Effector memory CD8-positive, alpha-beta T cell (primary cell): Measurements from ENCODE around the gene GSG1.

Experiments used
- ATAC-seq: fragments of 150-1000 bp; cut with Tn5 transposase; replicated peaks from 2 replicates; pipeline ENCODE4 v1.10.0; 2021; ENCODE audit warnings: mild to moderate bottlenecking, moderate library complexity
- DNase-seq, 3 experiments: peaks; one replicate each; pipeline ENCODE4 v3.0.0; 2021
- H3K27ac Mint-ChIP-seq, 2 donors: one replicate each; pipeline ENCODE4 v1.8.0; 2022; ENCODE audit warnings: mild to moderate bottlenecking in 2 of 2, mixed read lengths in 2 of 2, moderate library complexity in 2 of 2
- H3K27me3 Mint-ChIP-seq, 2 donors: one replicate each; pipeline ENCODE4 v1.8.0; 2022; ENCODE audit warnings: mixed read lengths in 2 of 2
- H3K36me3 Mint-ChIP-seq: one replicate; pipeline ENCODE4 v1.8.0; 2022; ENCODE audit warnings: mild to moderate bottlenecking, moderate library complexity, mixed read lengths; ENCODE audit not compliant: insufficient read depth
- H3K4me1 Mint-ChIP-seq, 2 donors: one replicate each; pipeline ENCODE4 v1.8.0; 2022; ENCODE audit warnings: low read depth in 2 of 2, mixed read lengths in 2 of 2
- H3K4me3 Mint-ChIP-seq, 2 donors: one replicate each; pipeline ENCODE4 v1.8.0; 2022; ENCODE audit warnings: mild to moderate bottlenecking in 2 of 2, mixed read lengths in 2 of 2, moderate library complexity in 2 of 2
- H3K9me3 Mint-ChIP-seq, 2 donors: one replicate each; pipeline ENCODE4 v1.8.0; 2022; ENCODE audit warnings: mixed read lengths in 2 of 2

GSG1 gene

GRCh38 chr12:13106666-13107065 lies 3.2 kb upstream of the GSG1 start:
- Mint-ChIP-seq H3K4me3 (no peak overlapping the region), H3K27me3 (peaks cover 18 to 20% of the 10 kb centered on the region in 2 donors), H3K9me3 (no peaks in the 10 kb centered on the region), H3K4me1 (peaks cover 0 to 7% of the 10 kb centered on the region in 2 donors), H3K27ac (no peak overlapping the region), H3K36me3 (peaks cover 9% of the 10 kb centered on the region)
- ATAC-seq (no peak), DNase-seq (no peak)

DNA sequence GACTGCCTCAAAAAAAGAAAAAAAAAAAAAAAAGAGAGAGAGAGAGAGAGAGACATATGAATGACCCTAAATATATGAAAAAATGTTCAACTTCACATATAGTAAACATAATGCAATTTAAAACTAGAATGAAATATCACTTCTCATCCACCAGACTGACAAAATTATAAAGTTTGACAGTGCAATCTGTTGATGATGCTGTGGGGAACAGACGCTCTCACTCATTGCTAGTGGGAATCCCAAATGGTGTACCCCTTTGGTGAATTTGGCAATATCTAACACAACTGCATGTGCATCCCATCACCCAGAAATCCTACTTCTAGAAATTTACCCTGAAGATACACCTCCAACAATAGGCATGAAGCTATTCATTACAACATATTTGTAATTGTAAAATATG lies 2.3 kb upstream of the GSG1 start:
- Mint-ChIP-seq H3K9me3 (no peaks in the 10 kb centered on the region), H3K36me3 (peaks cover 18% of the 10 kb centered on the region), H3K4me1 (peaks cover 2 to 9% of the 10 kb centered on the region in 2 donors), H3K27me3 (peaks cover 9 to 17% of the 10 kb centered on the region in 2 donors), H3K27ac (no peak overlapping the region), H3K4me3 (no peak overlapping the region)
- DNase-seq (no peak), ATAC-seq (no peak)

- Mint-ChIP-seq H3K4me1 (peaks cover 8 to 13% of the 10 kb centered on the region in 2 donors), H3K36me3 (peaks cover 19% of the 10 kb centered on the region), H3K27me3 (peaks cover 5 to 13% of the 10 kb centered on the region in 2 donors), H3K9me3 (no peaks in the 10 kb centered on the region), H3K4me3 (no peak overlapping the region), H3K27ac (no peak overlapping the region)
- DNase-seq (no peak), ATAC-seq (no peak)
Observed at GRCh38 chr12:13104409-13104808, 942 bp upstream of the GSG1 start.

DNA sequence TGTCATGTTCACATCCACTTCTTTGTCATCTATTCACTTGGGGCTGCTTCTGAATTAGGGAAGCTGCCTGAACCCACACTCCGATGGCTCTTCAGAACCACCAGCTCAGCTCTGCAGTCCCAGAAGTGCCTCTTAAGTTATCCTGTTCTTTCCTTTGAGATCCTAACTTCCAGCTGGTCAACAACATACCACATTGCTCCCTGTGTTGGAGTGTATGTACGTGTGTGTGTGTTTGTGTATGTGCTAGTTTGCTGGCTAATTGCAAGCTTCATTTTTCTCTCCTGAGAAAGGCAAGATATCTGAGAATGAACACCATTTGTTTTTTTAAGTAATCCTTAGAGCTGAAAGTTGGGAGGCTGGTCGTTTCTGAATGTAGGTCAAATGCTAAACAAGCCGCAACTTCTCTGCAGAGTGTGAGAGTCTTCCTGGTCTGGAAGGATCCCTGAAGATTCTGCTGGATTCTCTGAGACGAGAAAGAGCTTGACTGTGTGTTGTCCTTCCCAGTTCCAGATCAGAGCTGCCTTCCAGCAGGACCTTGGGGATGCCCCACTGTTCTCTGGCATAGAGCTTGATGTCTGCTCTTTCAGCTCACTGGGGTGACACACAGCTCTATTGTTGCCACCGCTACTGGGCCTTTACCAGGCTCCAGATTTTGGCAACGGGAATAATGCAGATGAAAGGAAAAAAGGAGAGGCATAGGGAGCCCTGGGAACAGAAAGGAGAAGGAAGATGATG lies 839 bp downstream of the GSG1 start:
- Mint-ChIP-seq H3K27me3 (no peaks in the 10 kb centered on the region), H3K9me3 (no peaks in the 10 kb centered on the region), H3K4me1 (peaks cover 13 to 25% of the 10 kb centered on the region in 2 donors), H3K27ac (peak overlapping the region; percentile 97 to 98), H3K4me3 (peak overlapping the region; percentile 80 to 86), H3K36me3 (peaks cover 23% of the 10 kb centered on the region)
- DNase-seq (no peak), ATAC-seq (no peak)

- no peak for ATAC-seq
- Mint-ChIP-seq H3K4me3 (peak overlapping the region; percentile 80 to 86), H3K36me3 (peaks cover 23% of the 10 kb centered on the region), H3K27ac (peak overlapping the region; percentile 97 to 98), H3K4me1 (peaks cover 13 to 25% of the 10 kb centered on the region in 2 donors), H3K9me3 (no peaks in the 10 kb centered on the region), H3K27me3 (no peaks in the 10 kb centered on the region)
- DNase-seq: peak; percentile 5 to 18 (median 10)
Observed at GRCh38 chr12:13101821-13102375, 1.6 kb downstream of the GSG1 start.

GRCh38 chr12:13100882-13101769 lies 2.3 kb downstream of the GSG1 start:
- ATAC-seq: peak; percentile 88
- Mint-ChIP-seq H3K36me3 (peaks cover 23% of the 10 kb centered on the region), H3K4me3 (peak overlapping the region; percentile 80 to 86), H3K27me3 (no peaks in the 10 kb centered on the region), H3K27ac (peak overlapping the region; percentile 97 to 98), H3K9me3 (no peaks in the 10 kb centered on the region), H3K4me1 (peaks cover 13 to 25% of the 10 kb centered on the region in 2 donors)
- peak; percentile 92 to 95 (median 93) for DNase-seq

DNA sequence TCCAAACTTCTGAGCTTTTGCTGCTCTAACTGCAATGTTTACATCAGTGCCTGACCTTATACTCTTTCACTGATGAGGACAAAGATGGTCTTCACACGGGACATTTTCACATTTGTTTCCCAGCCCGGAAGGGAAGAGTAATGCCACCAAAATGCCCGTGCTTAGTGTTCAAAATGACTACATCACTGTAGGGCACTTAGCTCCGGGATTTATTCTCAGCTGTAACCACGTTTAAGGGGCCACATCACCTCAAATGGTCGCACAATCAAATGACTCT lies 2.9 kb downstream of the GSG1 start:
- Mint-ChIP-seq H3K4me1 (peaks cover 13 to 25% of the 10 kb centered on the region in 2 donors), H3K9me3 (no peaks in the 10 kb centered on the region), H3K27me3 (no peaks in the 10 kb centered on the region), H3K36me3 (peaks cover 23% of the 10 kb centered on the region), H3K27ac (peak overlapping the region; percentile 97 to 98), H3K4me3 (peak overlapping the region; percentile 80 to 86)
- DNase-seq: no peak
- no peak for ATAC-seq

DNA sequence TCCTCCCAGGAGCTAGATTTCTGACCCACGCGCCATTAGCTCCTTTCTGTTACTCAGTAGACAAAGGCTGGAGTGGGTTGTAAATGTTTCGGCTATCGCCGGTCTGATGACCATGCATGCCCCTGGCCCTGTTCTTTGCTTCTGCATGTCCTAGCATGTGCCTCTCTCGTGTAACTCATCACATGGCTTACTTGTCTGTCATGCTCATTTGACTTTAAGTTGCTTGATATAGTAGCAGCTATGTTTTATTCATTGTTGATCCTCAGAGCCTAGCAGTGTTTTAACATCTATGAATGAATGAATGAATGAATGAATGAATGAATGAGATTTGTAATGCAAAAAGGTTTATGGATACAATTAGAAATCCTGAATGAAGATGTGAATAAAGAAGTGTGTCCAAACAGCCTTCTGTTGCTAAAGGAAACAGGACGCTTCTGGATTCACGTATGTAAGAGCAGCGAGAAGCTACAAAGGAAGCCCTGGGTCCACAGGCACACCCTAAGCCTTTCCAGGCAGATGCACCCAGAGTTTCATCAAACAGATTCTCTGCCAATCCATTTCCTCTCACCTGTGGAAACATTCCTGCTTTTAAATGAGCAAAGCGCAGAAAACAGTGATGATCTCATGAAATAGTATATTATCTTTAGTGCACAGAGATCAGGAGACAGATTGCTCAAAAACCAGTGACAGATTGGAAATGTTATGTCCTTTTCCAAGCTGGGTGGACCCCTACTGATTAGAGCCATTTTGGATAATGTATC lies 3.4 kb downstream of the GSG1 start:
- Mint-ChIP-seq H3K27ac (peak overlapping the region; percentile 97 to 98), H3K9me3 (no peaks in the 10 kb centered on the region), H3K4me3 (peak overlapping the region; percentile 80 to 86), H3K4me1 (peaks cover 13 to 25% of the 10 kb centered on the region in 2 donors), H3K27me3 (peaks cover 0 to 4% of the 10 kb centered on the region in 2 donors), H3K36me3 (peaks cover 23% of the 10 kb centered on the region)
- no peak for DNase-seq
- ATAC-seq: no peak

DNA sequence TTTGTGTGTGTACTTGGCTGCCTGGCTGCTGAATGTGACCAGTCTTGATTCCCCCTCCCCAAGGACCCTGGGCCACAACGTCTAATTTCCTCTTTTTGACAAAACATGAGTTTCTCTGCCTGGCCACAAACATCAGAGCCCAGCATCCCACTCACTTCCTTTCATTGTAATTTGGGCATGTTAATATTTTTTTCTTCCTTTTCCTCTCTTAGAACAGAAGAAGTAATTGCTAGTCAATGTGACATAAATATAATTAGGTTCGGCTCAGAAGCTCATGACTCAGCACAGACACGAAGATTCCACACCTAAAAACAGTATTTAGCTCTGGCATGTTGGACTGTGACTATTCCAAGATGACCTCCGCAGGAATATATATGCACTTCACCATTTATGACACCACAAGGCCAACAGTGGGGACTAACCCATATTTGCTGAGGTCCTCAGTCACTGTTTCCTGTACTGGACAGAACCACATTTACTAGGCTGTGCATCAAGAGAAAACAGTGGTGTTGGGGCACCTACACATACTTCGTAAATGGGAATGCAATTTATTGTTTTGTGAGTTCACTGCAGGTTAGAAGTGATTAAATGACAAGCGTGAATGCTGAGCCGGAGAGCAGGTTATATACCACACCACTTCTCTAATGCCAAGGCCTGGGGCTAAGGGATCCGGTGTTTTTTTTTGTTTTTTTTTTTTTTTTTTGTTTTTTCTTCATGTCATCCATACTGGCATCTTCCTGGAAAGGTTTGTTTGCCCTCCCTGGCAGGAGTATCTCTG lies 4.2 kb downstream of the GSG1 start:
- no peak for DNase-seq
- H3K27me3 Mint-ChIP-seq: peaks cover 4 to 11% of the 10 kb centered on the region in 2 donors
- ATAC-seq: no peak
- H3K36me3 Mint-ChIP-seq: peaks cover 23% of the 10 kb centered on the region
- no peaks in the 10 kb centered on the region for H3K9me3 Mint-ChIP-seq
- peak overlapping the region in 1 of 2 donors; percentile 28 for H3K4me3 Mint-ChIP-seq
- H3K4me1 Mint-ChIP-seq: peaks cover 13 to 25% of the 10 kb centered on the region in 2 donors
- peak overlapping the region; percentile 86 to 97 for H3K27ac Mint-ChIP-seq

DNA sequence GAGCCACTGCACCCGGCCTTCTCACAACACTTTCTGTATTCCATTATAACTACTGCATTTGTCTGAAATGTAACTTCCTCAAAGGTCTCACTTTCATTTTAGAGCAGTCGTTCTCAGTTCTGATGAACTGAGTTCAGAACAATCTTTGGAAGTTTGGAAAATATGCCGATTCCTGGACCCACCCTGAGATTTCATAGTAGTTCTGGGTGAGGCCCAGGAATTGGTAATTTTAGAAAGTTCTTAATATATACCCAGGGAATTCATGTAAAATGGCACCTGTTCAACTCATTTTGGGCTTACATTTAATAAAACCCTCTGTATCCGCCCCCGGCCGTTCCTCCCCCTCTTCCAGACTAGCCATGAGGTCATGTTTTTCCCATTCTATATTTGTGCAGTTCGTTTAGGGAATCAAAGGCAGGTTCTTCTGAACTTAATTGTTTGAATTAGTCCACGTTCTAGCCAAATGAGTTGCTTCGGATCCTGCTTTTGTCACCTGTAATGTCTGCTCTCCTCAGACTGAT lies 5.9 kb downstream of the GSG1 start:
- Mint-ChIP-seq H3K4me3 (peak overlapping the region in 1 of 2 donors; percentile 54), H3K36me3 (peaks cover 23% of the 10 kb centered on the region), H3K27me3 (peaks cover 4 to 17% of the 10 kb centered on the region in 2 donors), H3K4me1 (peaks cover 13 to 20% of the 10 kb centered on the region in 2 donors), H3K9me3 (no peaks in the 10 kb centered on the region), H3K27ac (peak overlapping the region; percentile 86 to 97)
- no peak for ATAC-seq
- DNase-seq: no peak

- Mint-ChIP-seq H3K27me3 (peaks cover 4 to 28% of the 10 kb centered on the region in 2 donors), H3K36me3 (peaks cover 3% of the 10 kb centered on the region), H3K9me3 (no peaks in the 10 kb centered on the region), H3K4me3 (no peak overlapping the region), H3K27ac (no peak overlapping the region), H3K4me1 (peaks cover 7 to 13% of the 10 kb centered on the region in 2 donors)
- no peak for ATAC-seq
- no peak for DNase-seq
Observed at GRCh38 chr12:13095266-13095995, 8.0 kb downstream of the GSG1 start.

GRCh38 chr12:13094367-13094766 lies 9.1 kb downstream of the GSG1 start:
- Mint-ChIP-seq H3K9me3 (no peaks in the 10 kb centered on the region), H3K27ac (no peak overlapping the region), H3K4me1 (peaks cover 6 to 11% of the 10 kb centered on the region in 2 donors), H3K36me3 (peaks cover 3% of the 10 kb centered on the region), H3K27me3 (peaks cover 4 to 28% of the 10 kb centered on the region in 2 donors), H3K4me3 (no peak overlapping the region)
- ATAC-seq (no peak), DNase-seq (no peak)
